ENCODE measurements around the gene GRIN3A.

DNA sequence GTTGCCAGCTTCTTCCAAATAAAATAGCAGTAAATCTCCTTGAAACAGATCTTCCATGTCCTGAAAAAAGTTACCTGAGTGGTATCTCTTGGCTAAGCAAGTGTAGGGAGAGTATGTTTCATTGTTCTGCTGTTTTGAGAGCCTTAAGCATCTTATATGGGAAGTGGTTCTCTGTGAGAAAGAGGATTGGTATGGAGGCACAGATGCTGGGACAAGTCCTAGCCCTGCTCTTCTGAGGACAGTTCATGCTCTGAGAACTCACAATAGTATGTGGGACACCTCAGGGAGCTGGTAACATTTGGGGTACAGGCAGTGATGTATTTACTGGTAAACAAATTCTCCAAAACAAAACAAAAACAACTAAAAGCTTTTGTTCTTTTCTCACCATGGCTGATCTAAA lies 145.7 kb downstream of the GRIN3A start:
- TF ChIP-seq POLR2A (IDR thresholded peaks at IDR 0.05; ENCODE audit: low read depth, low read length) (no peak), TAF1 (IDR thresholded peaks at IDR 0.05; ENCODE audit: low read depth, low read length) (no peak)
